BJ (cell line): ENCODE data around the gene HCN3. TPM values are rescaled to one million over a fixed set of nuclear protein-coding genes. Genes with fewer than 3 reads are reported as not detected.
"Not testable (repeated sequence)": the region's sequence is repeated elsewhere in the genome, so short reads cannot be mapped to it uniquely, and the experiment has no call there.

Experiments used
- CTCF ChIA-PET: fragments of 350-600 bp; formaldehyde crosslinking; extraction: SDS; loops from one replicate; lab custom pipeline; 2021; ENCODE audit warnings: antibody characterized with exemption, inconsistent platforms; lab: Yijun Ruan, JAX
- POLR2A ChIA-PET: fragments of 300-600 bp; sonication (Branson Sonifier 250); formaldehyde crosslinking; extraction: SDS; loops from one replicate; lab custom pipeline; 2021; ENCODE audit warnings: antibody characterized with exemption; lab: Charles Lee
- DNase-seq: peaks from one replicate; pipeline ENCODE4 v3.0.0-alpha.2; 2011; ENCODE audit warnings: low read depth
- H3K27me3 ChIP-seq: 2 replicates; pipeline ENCODE4 v1.6.0; 2011; ENCODE audit warnings: low read length; ENCODE audit not compliant: control insufficient read depth, insufficient read depth
- H3K36me3 ChIP-seq: 2 replicates; pipeline ENCODE4 v1.5.1; 2011; ENCODE audit warnings: low read length; ENCODE audit not compliant: control insufficient read depth, insufficient read depth
- H3K4me3 ChIP-seq: 2 replicates; pipeline ENCODE4 v1.5.1; 2011; ENCODE audit warnings: low read depth, mild to moderate bottlenecking, control low read depth, low read length
- CTCF ChIP-seq: IDR thresholded peaks from 2 replicates; pipeline ENCODE4 v1.5.1; 2011; ENCODE audit warnings: low read depth, mild to moderate bottlenecking, control low read depth, inconsistent platforms, low read length, moderate library complexity; ENCODE audit not compliant: insufficient read depth
- polyA plus RNA-seq: library from polyadenylated mRNA; depleted of rRNA; stranded (reverse); fragments of >200 nt; gene quantifications from 2 replicates; pipeline ENCODE4 v1.2.3, GENCODE V29; 2011

HCN3 gene
- polyA plus RNA-seq, 1 experiment = 4.0 TPM

GRCh38 chr1:155244368-155245162 lies 32.7 kb upstream of the HCN3 start:
- POLR2A ChIA-PET = interaction anchor here (0.9 kb wide), 1 partner anchor 20 kb away, joined by 3 read pairs; no protein-coding TSS in a partner anchor
- no peaks in the 10 kb centered on the region for H3K27me3 ChIP-seq
- CTCF ChIA-PET = interaction anchor here (0.8 to 2.8 kb wide), 9 partner anchors 13 to 346 kb away, joined by 3 to 18 read pairs (median 4); partner anchors contain the start of genes KRTCAP2, THBS3 and TRIM46
- H3K36me3 ChIP-seq = peaks cover 12% of the 10 kb centered on the region
- peak overlapping the region; percentile 53 for H3K4me3 ChIP-seq
- DNase-seq = peak; percentile 97
- TF ChIP-seq CTCF = peak; percentile 21; the same call in 1 of the 2 replicates

- POLR2A ChIA-PET = no interaction called here
- DNase-seq = no peak
- peak overlapping the region; percentile 53 for H3K4me3 ChIP-seq
- TF ChIP-seq CTCF = no peak
- CTCF ChIA-PET = interaction anchor here (0.9 to 2.0 kb wide), 5 partner anchors 18 to 346 kb away, joined by 3 to 10 read pairs (median 5); partner anchors contain the start of genes KRTCAP2 and TRIM46
- peaks cover 12% of the 10 kb centered on the region for H3K36me3 ChIP-seq
- no peaks in the 10 kb centered on the region for H3K27me3 ChIP-seq
Measured at GRCh38 chr1:155245163-155245524, 32.1 kb upstream of the HCN3 start.

- peaks cover 17% of the 10 kb centered on the region for H3K36me3 ChIP-seq
- POLR2A ChIA-PET, H3K4me3 ChIP-seq, DNase-seq, H3K27me3 ChIP-seq: not testable (repeated sequence)
- CTCF ChIA-PET = interaction anchor here (1.4 kb wide), 1 partner anchor 402 kb away, joined by 5 read pairs; no protein-coding TSS in a partner anchor
Measured at GRCh38 chr1:155246796-155247195, 30.5 kb upstream of the HCN3 start.

- DNase-seq = no peak
- no peak for TF ChIP-seq CTCF
- POLR2A ChIA-PET = no interaction called here
- no peaks in the 10 kb centered on the region for H3K27me3 ChIP-seq
- CTCF ChIA-PET = interaction anchor here (0.9 to 5.0 kb wide), 7 partner anchors 18 to 401 kb away, joined by 3 to 54 read pairs (median 5); partner anchors contain the start of genes MTX1, RUSC1 and THBS3
- H3K4me3 ChIP-seq = no peak overlapping the region
- peaks cover 17% of the 10 kb centered on the region for H3K36me3 ChIP-seq
Measured at GRCh38 chr1:155247667-155248553, 29.4 kb upstream of the HCN3 start.

- no peak overlapping the region for H3K4me3 ChIP-seq
- POLR2A ChIA-PET = interaction anchor here (0.6 kb wide), 1 partner anchor 23 kb away, joined by 3 read pairs; the partner anchor contains the start of gene CLK2
- peaks cover 17% of the 10 kb centered on the region for H3K36me3 ChIP-seq
- no peak for DNase-seq
- TF ChIP-seq CTCF = no peak
- no peaks in the 10 kb centered on the region for H3K27me3 ChIP-seq
- CTCF ChIA-PET = interaction anchor here (0.6 to 5.0 kb wide), 43 partner anchors 9 to 480 kb away, joined by 3 to 54 read pairs (median 8); partner anchors contain the start of genes CLK2, FDPS, MTX1 and PKLR
Measured at GRCh38 chr1:155250246-155250632, 27.0 kb upstream of the HCN3 start.
